IPS-NIHi11 (cell line): ENCODE measurements around the gene THADA.

Source experiments
- DNase-seq: peaks from one replicate; pipeline ENCODE4 v3.0.0; 2012; ENCODE audit warnings: mixed read lengths, low spot score

THADA gene

DNA sequence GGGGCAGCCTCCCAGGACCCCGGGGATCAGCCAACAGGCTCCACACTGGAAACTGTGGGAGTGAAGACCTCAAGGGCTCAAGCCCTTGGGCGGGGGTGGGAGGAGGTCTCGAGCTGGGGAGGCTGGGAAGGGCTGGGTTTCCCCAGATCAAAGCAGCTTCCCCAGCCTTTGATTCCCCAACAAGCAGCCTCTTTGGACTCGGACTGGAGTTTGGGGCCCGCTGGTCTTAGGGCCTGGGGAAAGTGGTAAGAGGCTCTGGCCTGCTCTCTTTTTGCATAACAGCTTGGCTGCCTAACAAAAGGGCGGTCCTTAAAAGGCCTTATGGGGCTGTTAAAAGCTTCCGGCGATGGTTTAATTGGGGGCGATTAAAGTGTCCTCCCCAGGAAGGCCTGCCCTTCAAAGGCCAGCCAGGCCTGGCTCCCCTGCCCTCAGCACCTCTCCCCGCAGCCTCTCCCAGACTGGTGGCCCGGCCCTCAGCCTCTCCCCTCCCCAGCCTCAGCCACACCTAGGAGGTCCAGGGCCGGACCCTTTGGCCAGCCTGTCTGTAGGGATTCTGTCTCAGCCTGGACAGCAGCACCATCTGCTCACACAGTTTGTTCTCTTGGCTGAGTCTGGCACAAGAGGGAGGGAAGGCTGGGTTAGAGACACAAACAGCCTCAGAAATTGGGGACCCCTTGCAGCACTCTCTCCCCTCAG is 409.0 kb downstream of the THADA start:
- peak; percentile 54 for DNase-seq

DNA sequence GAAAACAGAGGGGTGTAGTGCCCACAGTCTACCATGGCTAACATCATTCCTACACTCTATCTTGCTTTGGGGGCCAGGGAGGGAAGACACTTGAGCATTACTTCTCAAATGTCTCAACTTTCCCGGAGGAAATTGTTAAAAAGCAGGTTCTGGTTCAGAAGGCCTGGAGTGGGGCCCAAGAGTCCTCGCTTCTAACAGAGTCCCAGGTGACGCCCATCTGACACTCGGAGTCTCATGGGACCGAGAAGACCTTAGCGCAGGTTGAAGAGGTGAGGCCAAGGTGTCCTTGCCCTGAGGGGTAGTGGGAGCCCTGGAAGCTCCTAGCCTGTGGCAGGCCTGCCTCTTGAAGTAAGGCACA is 409.5 kb downstream of the THADA start:
- DNase-seq = no peak

- no peak for DNase-seq
These were observed 410.7 kb downstream of the THADA start for GRCh38 chr2:43185146-43185545.

- DNase-seq = no peak
These were observed 411.4 kb downstream of the THADA start for GRCh38 chr2:43184339-43184895.

- no peak for DNase-seq
These were observed 412.1 kb downstream of the THADA start for GRCh38 chr2:43183743-43184142.

GRCh38 chr2:43180897-43181296 is 414.9 kb downstream of the THADA start:
- DNase-seq = no peak
